Breast epithelium (tissue), 4 donors: ENCODE results near the gene ANXA6. TPM values are rescaled to one million over a fixed set of nuclear protein-coding genes. Genes with fewer than 3 reads are reported as not detected.
A peak's percentile ranks its signal among the peaks of the same experiment; 100 is the strongest.

Source experiments
- DNase-seq, 2 donors: peaks; one replicate each; pipeline ENCODE4 v3.0.0-alpha.2; 2019; ENCODE audit warnings: low spot score in 2 of 2
- H3K27ac ChIP-seq, 2 donors: fragments of 200-600 bp; sonication (generic) in 1 of 2; one replicate each; pipeline ENCODE4 v1.5.1; 2016 to 2019; ENCODE audit warnings: mild to moderate bottlenecking in 1 of 2
- H3K27me3 ChIP-seq, 2 donors: fragments of 200-600 bp; sonication (generic) in 1 of 2; one replicate each; pipeline versions ENCODE4 v1.5.1 to v1.6.0; 2017 to 2019; ENCODE audit warnings: control low read depth in 1 of 2, mild to moderate bottlenecking in 1 of 2
- H3K36me3 ChIP-seq: fragments of 200-600 bp; one replicate; pipeline ENCODE4 v1.5.1; 2019
- H3K4me1 ChIP-seq, 2 donors: fragments of 200-600 bp; sonication (generic); one replicate each; pipeline ENCODE4 v1.5.1; 2016 to 2019; ENCODE audit warnings: control low read depth in 1 of 2
- H3K4me3 ChIP-seq, 3 donors: fragments of 200-600 bp; sonication (generic); 1 replicate in 2 of 3; 2 replicates in 1 of 3; pipeline ENCODE4 v1.5.1; 2016 to 2019; ENCODE audit warnings: mild to moderate bottlenecking in 3 of 3, moderate library complexity in 2 of 3
- H3K9me3 ChIP-seq, 2 donors: fragments of 200-600 bp; sonication (generic) in 1 of 2; one replicate each; pipeline ENCODE4 v1.5.1; 2016 to 2019; ENCODE audit warnings: control low read depth in 1 of 2
- POLR2A ChIP-seq: fragments of 450-650 bp; IDR thresholded peaks from one replicate; pipeline ENCODE4 v1.6.1; 2016; ENCODE audit warnings: antibody characterized with exemption, mild to moderate bottlenecking, moderate library complexity
- POLR2AphosphoS5 ChIP-seq, 3 donors: sonication (generic); formaldehyde crosslinking; IDR thresholded peaks; one replicate each; pipeline ENCODE4 v1.6.1; 2017; ENCODE audit warnings: antibody characterized with exemption in 3 of 3
- intact Hi-C: fragments of 100-400 bp; cut with DNase I; formaldehyde crosslinking; loops from one replicate; pipeline ENCODE4 v1.15.1; 2023; ENCODE audit warnings: low total_unique reads
- total RNA-seq, 3 donors: library from RNA; depleted of rRNA; stranded (reverse); fragments of >200 nt; gene quantifications; one replicate each; pipeline ENCODE4 v1.1.0, GENCODE V29; 2016
- TF ChIP-seq, protein P1 (sequence below), 3 donors: fragments of 450-650 bp; IDR thresholded peaks; one replicate each; pipeline ENCODE4 v1.5.1; 2016 to 2017; ENCODE audit warnings: antibody characterized with exemption in 3 of 3, mild to moderate bottlenecking in 3 of 3, moderate library complexity in 3 of 3

Gene ANXA6
- total RNA-seq, 3 donors from 2014 or later = 206 to 320 (median 276) TPM

DNA sequence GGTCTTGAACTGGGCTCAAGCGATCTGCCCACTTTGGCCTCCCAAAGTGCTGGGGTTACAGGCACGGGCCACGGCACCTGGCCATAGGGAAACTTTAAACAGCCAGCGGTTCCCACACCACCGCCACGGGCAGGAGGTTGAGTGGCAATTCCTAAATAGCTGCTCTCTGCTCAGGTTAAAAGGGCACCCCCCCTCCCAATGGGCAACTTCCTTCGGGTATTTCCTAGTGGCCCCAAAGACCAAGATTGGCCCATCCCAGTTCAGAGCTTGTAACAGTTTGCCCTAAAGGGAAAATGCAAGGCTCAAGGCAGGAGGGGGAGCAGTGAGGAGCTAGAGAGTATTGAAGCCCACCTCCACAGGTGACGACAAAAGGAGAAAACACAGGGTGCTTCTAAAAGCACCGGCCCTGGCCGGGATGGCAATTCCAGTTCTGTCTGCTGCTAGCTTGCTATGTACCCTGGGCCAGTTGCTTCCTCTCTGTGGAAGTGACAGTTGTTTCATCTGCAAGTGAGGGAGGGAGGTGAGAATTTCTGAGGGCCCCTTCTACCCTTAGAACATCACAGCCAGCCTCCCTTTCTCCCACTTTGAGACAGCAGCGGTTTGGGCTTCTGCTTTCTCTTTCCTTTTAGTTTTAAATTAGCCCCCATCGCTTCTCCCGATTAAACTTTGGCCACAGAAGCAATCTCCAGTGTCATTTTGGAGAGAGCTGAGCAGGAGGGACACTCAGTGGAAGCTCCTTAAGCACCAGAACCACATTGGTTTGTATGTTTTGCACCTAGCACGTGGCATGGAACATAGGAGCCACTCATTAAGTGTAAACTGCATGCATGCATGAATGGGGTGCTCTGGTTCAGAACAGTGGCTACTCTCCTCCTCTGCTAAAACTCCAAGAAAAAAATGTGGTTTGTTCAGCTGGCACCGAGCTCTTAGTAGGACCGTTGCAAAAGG, 59.5 kb downstream of the ANXA6 start:
- Histone ChIP-seq H3K27me3 (no peaks in the 10 kb centered on the region), H3K4me1 (peaks cover 0 to 7% of the 10 kb centered on the region in 2 donors), H3K9me3 (no peaks in the 10 kb centered on the region), H3K4me3 (no peak overlapping the region), H3K36me3 (no peaks in the 10 kb centered on the region), H3K27ac (no peak overlapping the region)
- TF ChIP-seq, protein P1, sequence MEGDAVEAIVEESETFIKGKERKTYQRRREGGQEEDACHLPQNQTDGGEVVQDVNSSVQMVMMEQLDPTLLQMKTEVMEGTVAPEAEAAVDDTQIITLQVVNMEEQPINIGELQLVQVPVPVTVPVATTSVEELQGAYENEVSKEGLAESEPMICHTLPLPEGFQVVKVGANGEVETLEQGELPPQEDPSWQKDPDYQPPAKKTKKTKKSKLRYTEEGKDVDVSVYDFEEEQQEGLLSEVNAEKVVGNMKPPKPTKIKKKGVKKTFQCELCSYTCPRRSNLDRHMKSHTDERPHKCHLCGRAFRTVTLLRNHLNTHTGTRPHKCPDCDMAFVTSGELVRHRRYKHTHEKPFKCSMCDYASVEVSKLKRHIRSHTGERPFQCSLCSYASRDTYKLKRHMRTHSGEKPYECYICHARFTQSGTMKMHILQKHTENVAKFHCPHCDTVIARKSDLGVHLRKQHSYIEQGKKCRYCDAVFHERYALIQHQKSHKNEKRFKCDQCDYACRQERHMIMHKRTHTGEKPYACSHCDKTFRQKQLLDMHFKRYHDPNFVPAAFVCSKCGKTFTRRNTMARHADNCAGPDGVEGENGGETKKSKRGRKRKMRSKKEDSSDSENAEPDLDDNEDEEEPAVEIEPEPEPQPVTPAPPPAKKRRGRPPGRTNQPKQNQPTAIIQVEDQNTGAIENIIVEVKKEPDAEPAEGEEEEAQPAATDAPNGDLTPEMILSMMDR (IDR thresholded peaks at IDR 0.05) = no peak
- TF ChIP-seq POLR2A (no peak), POLR2AphosphoS5 (IDR thresholded peaks at IDR 0.05) (no peak)
- intact Hi-C loops = loop anchor here (10.0 kb wide), 1 partner anchor 1367 kb away; no protein-coding TSS in a partner anchor
- DNase-seq = no peak

DNA sequence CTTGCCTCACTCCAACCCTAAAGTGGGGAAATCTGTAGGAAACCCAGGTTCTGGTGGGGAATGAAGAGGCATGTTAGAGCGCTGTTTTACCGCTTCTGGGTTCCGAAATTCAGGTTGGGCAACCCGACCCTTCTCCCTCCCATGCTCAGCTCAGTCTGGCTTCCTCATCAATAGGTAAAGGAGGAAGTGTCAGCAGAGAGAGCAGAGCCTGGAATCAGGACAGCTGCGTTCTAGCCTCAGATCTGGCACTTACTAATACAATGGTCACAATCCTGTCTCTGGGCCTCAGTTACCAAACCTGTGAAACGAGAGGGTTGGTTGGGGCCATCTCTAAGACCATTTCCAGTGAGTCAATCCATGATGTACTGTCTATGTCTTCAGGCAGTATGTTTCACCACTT, 60.5 kb downstream of the ANXA6 start:
- DNase-seq = no peak
- TF ChIP-seq POLR2A = no peak
- TF ChIP-seq POLR2AphosphoS5 (IDR thresholded peaks at IDR 0.05) = no peak
- TF ChIP-seq, protein P1 (IDR thresholded peaks at IDR 0.05) = no peak
- H3K4me1 ChIP-seq = peaks cover 0 to 7% of the 10 kb centered on the region in 2 donors
- no peak overlapping the region for H3K4me3 ChIP-seq
- H3K27me3 ChIP-seq = no peaks in the 10 kb centered on the region
- intact Hi-C loops = loop anchor here (10.0 kb wide), 1 partner anchor 1368 kb away; no protein-coding TSS in a partner anchor
- H3K9me3 ChIP-seq = no peaks in the 10 kb centered on the region
- no peak overlapping the region for H3K27ac ChIP-seq
- H3K36me3 ChIP-seq = no peaks in the 10 kb centered on the region

DNA sequence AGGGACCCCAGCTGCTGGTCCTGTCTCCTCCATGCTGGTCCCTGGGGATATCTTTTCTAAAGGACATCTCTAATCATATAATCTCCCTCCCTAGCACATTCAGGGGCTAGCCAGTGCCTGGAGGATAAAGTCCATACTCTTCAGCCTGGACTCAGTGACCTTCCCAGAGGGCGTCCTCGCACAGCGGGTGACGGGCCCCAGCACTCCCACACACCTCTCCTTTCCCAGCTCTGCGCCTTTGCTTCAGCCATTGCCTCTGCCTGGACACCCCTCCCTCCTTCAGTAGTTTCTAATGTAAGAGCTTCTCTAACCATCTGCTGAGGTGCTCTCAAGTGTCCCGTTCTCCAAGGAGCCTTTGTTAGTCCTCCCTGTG, 61.6 kb downstream of the ANXA6 start:
- Histone ChIP-seq H3K27me3 (no peaks in the 10 kb centered on the region), H3K9me3 (no peaks in the 10 kb centered on the region), H3K36me3 (no peaks in the 10 kb centered on the region), H3K4me3 (no peak overlapping the region), H3K27ac (peak overlapping the region; percentile 10 to 87), H3K4me1 (peaks cover 0 to 7% of the 10 kb centered on the region in 2 donors)
- TF ChIP-seq POLR2AphosphoS5 (IDR thresholded peaks at IDR 0.05) = no peak
- TF ChIP-seq, protein P1 (IDR thresholded peaks at IDR 0.05) = no peak
- no peak for TF ChIP-seq POLR2A
- intact Hi-C loops = loop anchor here (10.0 kb wide), 1 partner anchor 1369 kb away; no protein-coding TSS in a partner anchor
- no peak for DNase-seq

DNA sequence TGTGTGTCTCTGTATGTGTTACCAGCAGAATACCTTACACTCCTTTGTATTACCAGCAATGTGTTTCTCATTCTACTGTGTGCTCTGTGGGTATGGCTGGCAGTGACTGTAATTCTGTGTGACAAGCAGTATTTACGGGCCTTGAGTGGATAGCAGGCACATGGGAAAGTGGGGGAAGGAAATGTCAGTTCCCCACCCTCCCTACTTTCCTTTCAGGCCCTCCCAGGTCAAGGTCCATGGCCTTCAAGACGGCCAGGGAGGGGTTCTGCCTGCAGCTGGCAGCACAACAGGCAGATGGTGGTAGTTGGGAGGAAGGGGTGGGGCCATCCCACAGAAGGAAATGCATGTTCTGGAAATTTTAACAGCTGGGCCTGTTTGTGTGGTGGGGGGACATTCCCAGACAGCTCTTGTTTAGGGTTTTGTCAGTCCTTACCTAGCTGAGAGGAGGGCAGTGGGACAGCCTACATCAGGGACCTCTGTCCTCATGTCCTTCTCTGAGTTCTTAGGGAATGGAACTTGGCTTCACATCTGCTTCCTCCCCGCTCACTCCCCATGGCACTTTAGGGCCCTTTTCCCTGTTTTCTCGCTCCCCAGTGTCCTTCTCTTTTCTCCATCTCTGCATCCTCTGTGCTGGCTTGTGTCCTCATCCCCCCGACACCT, 62.1 kb downstream of the ANXA6 start:
- no peaks in the 10 kb centered on the region for H3K27me3 ChIP-seq
- no peaks in the 10 kb centered on the region for H3K36me3 ChIP-seq
- TF ChIP-seq POLR2AphosphoS5 (IDR thresholded peaks at IDR 0.05) = peak in 1 of 3 donors; percentile 64
- TF ChIP-seq, protein P1 (IDR thresholded peaks at IDR 0.05) = no peak
- intact Hi-C loops = loop anchor here (10.0 kb wide), 1 partner anchor 1369 kb away; no protein-coding TSS in a partner anchor
- H3K27ac ChIP-seq = peak overlapping the region; percentile 10 to 87
- H3K4me1 ChIP-seq = peaks cover 0 to 7% of the 10 kb centered on the region in 2 donors
- no peak overlapping the region for H3K4me3 ChIP-seq
- no peaks in the 10 kb centered on the region for H3K9me3 ChIP-seq
- DNase-seq = no peak
